Spinal cord (tissue), 10 donors: ENCODE results near the gene CSNK1A1. TPM values are rescaled to one million over a fixed set of nuclear protein-coding genes. Genes with fewer than 3 reads are reported as not detected.
A peak's percentile ranks its signal among the peaks of the same experiment; 100 is the strongest.
"Not testable (repeated sequence)": the region's sequence is repeated elsewhere in the genome, so short reads cannot be mapped to it uniquely, and the experiment has no call there.

ENCODE experiments used
- DNase-seq, 6 donors: peaks; one replicate each; pipeline versions ENCODE4 v3.0.0 to v3.0.0-alpha.2; 2013 to 2015; ENCODE audit warnings: low spot score in 6 of 6, low read depth in 4 of 6
- H3K27ac ChIP-seq: one replicate; pipeline ENCODE4 v1.5.1; 2013; ENCODE audit warnings: low read depth, low read length, control low read depth
- H3K27me3 ChIP-seq: one replicate; pipeline ENCODE4 v1.6.1; 2013; ENCODE audit warnings: low read length; ENCODE audit not compliant: control insufficient read depth, insufficient read depth
- H3K36me3 ChIP-seq: one replicate; pipeline ENCODE4 v1.6.1; 2013; ENCODE audit warnings: low read length; ENCODE audit not compliant: control insufficient read depth, insufficient read depth
- H3K4me1 ChIP-seq: one replicate; pipeline ENCODE4 v1.6.1; 2013; ENCODE audit warnings: low read length; ENCODE audit not compliant: control insufficient read depth, insufficient read depth
- H3K4me3 ChIP-seq: one replicate; pipeline ENCODE4 v1.5.1; 2013; ENCODE audit warnings: low read depth, low read length, control low read depth
- H3K9me3 ChIP-seq: one replicate; pipeline ENCODE4 v1.6.1; 2013; ENCODE audit warnings: low read length; ENCODE audit not compliant: control insufficient read depth, insufficient read depth
- WGBS: methylation state at CpG from one replicate; pipeline ENCODE4 v1.1.5; 2013; ENCODE audit warnings: missing lambda C conversion rate; ENCODE audit not compliant: insufficient coverage; 5-methylcytosine and 5-hydroxymethylcytosine counted together
- polyA plus RNA-seq, 2 donors: library from polyadenylated mRNA; unstranded; fragments of 120-200 nt; gene quantifications; one replicate each; pipeline ENCODE4 v1.2.1, GENCODE V29; 2013; ENCODE audit not compliant: insufficient read length in 2 of 2
- total RNA-seq, 2 donors: library from RNA; depleted of rRNA in 1 of 2; stranded (reverse); fragments of 120-200 nt in 1 of 2; fragments of >200 nt in 1 of 2; gene quantifications; one replicate each; pipeline versions ENCODE4 v1.2.3 to v1.2.4, GENCODE V29; 2013 to 2014
- donor health status: healthy.

CSNK1A1 gene
- total and polyA plus RNA-seq, 4 donors = 145 to 310 (median 226) TPM

DNA sequence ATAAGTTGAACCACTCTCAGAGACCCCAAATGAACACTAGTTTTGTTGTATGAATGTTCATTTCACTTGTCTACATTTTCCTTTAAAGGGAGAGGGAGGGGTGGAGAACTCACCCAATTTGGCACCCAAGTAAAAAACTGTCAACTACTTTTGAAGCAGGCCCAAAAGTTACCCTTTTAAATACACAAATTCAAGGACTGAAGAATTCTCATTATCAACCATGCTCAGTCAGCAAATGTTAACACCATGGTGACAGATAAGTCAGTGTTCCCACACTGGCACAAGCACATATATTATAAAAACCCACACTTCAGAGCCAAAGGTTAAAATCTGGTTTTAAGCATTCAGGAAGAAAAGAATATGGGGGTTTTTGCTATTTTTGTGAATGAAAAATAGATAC is 31.6 kb downstream of the CSNK1A1 start:
- Histone ChIP-seq H3K4me3 (no peak overlapping the region), H3K9me3 (no peaks in the 10 kb centered on the region), H3K27ac (no peak overlapping the region), H3K4me1 (no peaks in the 10 kb centered on the region), H3K36me3 (peaks cover 14% of the 10 kb centered on the region), H3K27me3 (no peaks in the 10 kb centered on the region)
- DNase-seq = peak in 1 of 6 donors; percentile 82

GRCh38 chr5:149518620-149519019 is 32.6 kb downstream of the CSNK1A1 start:
- Histone ChIP-seq H3K27ac (no peak overlapping the region), H3K9me3 (no peaks in the 10 kb centered on the region), H3K4me3 (no peak overlapping the region), H3K27me3 (no peaks in the 10 kb centered on the region), H3K4me1 (no peaks in the 10 kb centered on the region), H3K36me3 (peaks cover 14% of the 10 kb centered on the region)
- DNase-seq = no peak
- WGBS = 5% methylated on average over 2 of the region's 3 CpGs

DNA sequence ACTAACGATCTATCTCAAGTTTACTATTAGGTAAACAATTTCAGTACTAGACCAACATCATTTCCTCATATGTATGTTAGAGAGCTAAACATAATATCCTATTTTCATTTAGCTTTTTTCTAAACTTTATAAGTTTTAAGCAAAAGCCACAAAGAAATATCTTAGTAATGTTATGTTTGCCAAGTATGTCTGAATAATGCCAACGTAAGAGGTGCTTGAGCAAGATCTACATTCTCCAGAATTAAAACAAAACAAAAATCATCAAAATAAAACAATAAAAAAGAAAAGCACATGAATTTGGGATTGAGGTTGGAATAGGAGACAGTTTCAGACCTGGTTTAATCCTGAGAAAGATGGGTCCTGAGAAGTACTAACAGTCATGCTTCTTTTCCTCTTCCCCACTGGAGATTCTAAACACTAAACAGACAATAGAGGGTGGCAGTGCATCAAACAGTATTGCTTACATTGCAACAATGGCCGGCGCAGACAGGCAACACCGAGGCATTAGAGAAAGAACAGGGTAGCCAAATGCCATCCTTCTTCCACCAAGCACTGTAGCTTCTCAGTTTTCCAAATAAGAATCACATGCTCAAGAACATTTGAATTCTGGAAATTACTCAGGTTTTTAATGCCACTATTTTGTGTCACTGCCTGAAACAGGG is 33.6 kb downstream of the CSNK1A1 start:
- no peaks in the 10 kb centered on the region for H3K9me3 ChIP-seq
- no peaks in the 10 kb centered on the region for H3K27me3 ChIP-seq
- WGBS = 20% methylated on average over 2 of the region's 5 CpGs
- H3K27ac ChIP-seq = no peak overlapping the region
- H3K4me3 ChIP-seq = no peak overlapping the region
- DNase-seq = peak in 5 of 6 donors; percentile 9 to 74 (median 14)
- peaks cover 9% of the 10 kb centered on the region for H3K36me3 ChIP-seq
- H3K4me1 ChIP-seq = no peaks in the 10 kb centered on the region

DNA sequence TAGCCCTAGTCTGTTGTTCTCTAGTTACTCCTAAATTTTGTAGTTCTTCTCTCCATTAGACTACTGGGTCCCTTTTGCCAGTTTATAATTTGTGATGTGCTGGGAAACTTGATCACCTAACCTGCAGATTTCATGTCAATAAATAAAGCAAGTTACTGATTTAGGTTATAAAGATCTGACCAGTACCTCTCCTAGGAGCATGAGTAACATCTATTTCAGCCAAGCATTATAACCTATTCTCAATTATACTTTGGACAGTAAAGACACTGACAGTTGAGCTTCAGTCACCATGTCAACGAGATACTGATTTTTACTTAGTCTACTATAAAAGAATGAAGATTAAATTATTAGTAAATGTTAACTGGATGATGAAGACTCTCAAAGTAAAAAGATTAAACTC is 36.7 kb downstream of the CSNK1A1 start:
- Histone ChIP-seq H3K27ac (no peak overlapping the region), H3K4me1 (no peaks in the 10 kb centered on the region), H3K9me3 (no peaks in the 10 kb centered on the region), H3K36me3 (peaks cover 14% of the 10 kb centered on the region), H3K27me3 (no peaks in the 10 kb centered on the region), H3K4me3 (no peak overlapping the region)
- WGBS = no CpG with 5 or more reads among the region's 1 CpG
- no peak for DNase-seq

GRCh38 chr5:149513372-149513947 is 37.8 kb downstream of the CSNK1A1 start:
- H3K36me3 ChIP-seq = peaks cover 24% of the 10 kb centered on the region
- not testable (repeated sequence) for H3K9me3 ChIP-seq, H3K27ac ChIP-seq, H3K4me1 ChIP-seq, H3K4me3 ChIP-seq, H3K27me3 ChIP-seq, DNase-seq
- 91% methylated on average over 7 of the region's 11 CpGs for WGBS

GRCh38 chr5:149510136-149510535 is 41.1 kb downstream of the CSNK1A1 start:
- Histone ChIP-seq H3K4me1 (no peaks in the 10 kb centered on the region), H3K9me3 (no peaks in the 10 kb centered on the region), H3K27me3 (no peaks in the 10 kb centered on the region), H3K27ac (no peak overlapping the region), H3K4me3 (no peak overlapping the region), H3K36me3 (peaks cover 43% of the 10 kb centered on the region)
- no CpG with 5 or more reads among the region's 1 CpG for WGBS
- no peak for DNase-seq

- no peaks in the 10 kb centered on the region for H3K9me3 ChIP-seq
- H3K36me3 ChIP-seq = peaks cover 46% of the 10 kb centered on the region
- 100% methylated on average over 2 of the region's 2 CpGs for WGBS
- H3K27ac ChIP-seq = no peak overlapping the region
- no peaks in the 10 kb centered on the region for H3K27me3 ChIP-seq
- H3K4me3 ChIP-seq = no peak overlapping the region
- H3K4me1 ChIP-seq = no peaks in the 10 kb centered on the region
- no peak for DNase-seq
Observed at GRCh38 chr5:149504677-149505076, 46.6 kb downstream of the CSNK1A1 start.

DNA sequence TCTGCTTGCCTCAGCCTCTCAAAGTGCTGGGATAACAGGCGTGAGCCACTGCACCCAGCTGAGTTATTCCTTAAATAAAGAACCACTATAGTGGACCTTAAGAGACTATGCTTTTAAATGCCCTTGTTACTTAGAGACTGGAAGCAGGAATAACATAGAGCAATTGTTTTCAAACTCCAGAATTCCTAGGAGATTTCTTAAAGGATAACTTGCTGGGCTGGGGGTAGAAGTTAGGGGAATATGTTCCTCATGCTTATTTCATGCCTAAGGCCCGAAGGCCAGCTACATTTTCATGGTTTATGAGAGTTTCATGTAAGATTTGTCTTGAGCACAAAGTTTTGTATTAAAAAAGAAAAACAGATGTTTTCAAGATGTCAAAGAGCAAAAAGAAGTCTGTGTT is 48.2 kb downstream of the CSNK1A1 start:
- peaks cover 32% of the 10 kb centered on the region for H3K36me3 ChIP-seq

DNA sequence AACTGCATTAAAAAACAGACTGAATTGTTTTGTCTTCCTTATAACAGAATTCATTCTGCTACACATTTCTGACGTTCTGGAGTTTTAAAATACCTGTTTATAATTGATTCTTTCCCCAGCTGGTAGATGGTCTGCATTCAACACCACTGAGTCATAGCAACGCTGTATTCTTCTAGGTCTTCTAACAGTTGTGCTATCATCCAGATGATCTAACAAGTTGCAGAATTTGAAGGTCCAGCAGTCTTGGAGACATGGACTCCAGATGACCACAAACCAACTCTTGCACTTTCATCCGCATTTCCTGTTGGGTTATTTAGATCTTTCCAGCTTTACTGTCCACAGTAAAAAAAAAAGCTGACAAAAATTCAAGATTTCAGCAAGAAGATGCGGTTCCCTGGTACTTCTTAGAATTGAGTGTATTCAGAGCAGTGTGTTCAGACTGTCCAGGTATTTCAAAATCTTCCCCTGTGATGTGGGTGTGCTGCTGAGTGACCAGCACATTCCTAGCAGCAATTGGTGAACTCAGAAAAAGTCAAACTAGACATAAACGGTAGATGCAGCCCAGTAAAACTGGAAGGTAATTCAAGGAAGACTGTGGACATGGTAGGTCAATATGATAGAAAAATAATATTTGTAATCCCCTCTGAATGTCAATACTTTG is 50.2 kb downstream of the CSNK1A1 start:
- no peaks in the 10 kb centered on the region for H3K4me1 ChIP-seq
- DNase-seq = no peak
- H3K4me3 ChIP-seq = no peak overlapping the region
- WGBS = 93% methylated on average over 3 of the region's 5 CpGs
- H3K27ac ChIP-seq = no peak overlapping the region
- no peaks in the 10 kb centered on the region for H3K9me3 ChIP-seq
- H3K36me3 ChIP-seq = peaks cover 29% of the 10 kb centered on the region
- H3K27me3 ChIP-seq = no peaks in the 10 kb centered on the region

More for the DNA sequence above, 48.2 kb downstream of the CSNK1A1 start:
- no peak overlapping the region for H3K27ac ChIP-seq
- no peaks in the 10 kb centered on the region for H3K9me3 ChIP-seq
- no peaks in the 10 kb centered on the region for H3K4me1 ChIP-seq
- DNase-seq = no peak
- 86% methylated on average over 1 of the region's 2 CpGs for WGBS
- H3K4me3 ChIP-seq = no peak overlapping the region
- H3K27me3 ChIP-seq = no peaks in the 10 kb centered on the region
